Subcutaneous abdominal adipose tissue (tissue), 5 donors: ENCODE measurements around the gene TEX10.

Experiments used
- H3K27ac ChIP-seq: one replicate; pipeline ENCODE4 v1.7.0; 2013; ENCODE audit warnings: low read depth, mild to moderate bottlenecking, inconsistent platforms, low read length, moderate library complexity
- H3K27me3 ChIP-seq, 5 donors: one replicate each; pipeline ENCODE4 v1.7.0; 2013; ENCODE audit warnings: low read length in 5 of 5, inconsistent platforms in 1 of 5; ENCODE audit not compliant: control insufficient read depth in 5 of 5, insufficient read depth in 4 of 5
- H3K36me3 ChIP-seq, 5 donors: one replicate each; pipeline ENCODE4 v1.7.0; 2013; ENCODE audit warnings: low read length in 5 of 5; ENCODE audit not compliant: control insufficient read depth in 5 of 5, insufficient read depth in 5 of 5
- H3K4me1 ChIP-seq, 5 donors: one replicate each; pipeline ENCODE4 v1.7.0; 2013; ENCODE audit warnings: low read length in 5 of 5, mild to moderate bottlenecking in 3 of 5, moderate library complexity in 1 of 5; ENCODE audit not compliant: control insufficient read depth in 5 of 5, insufficient read depth in 5 of 5
- H3K4me3 ChIP-seq, 5 donors: one replicate each; pipeline ENCODE4 v1.7.0; 2013; ENCODE audit warnings: low read length in 5 of 5, low read depth in 1 of 5
- H3K9ac ChIP-seq, 5 donors: one replicate each; pipeline ENCODE4 v1.7.0; 2013; ENCODE audit warnings: low read length in 5 of 5, mild to moderate bottlenecking in 4 of 5, moderate library complexity in 3 of 5
- H3K9me3 ChIP-seq, 5 donors: one replicate each; pipeline ENCODE4 v1.7.0; 2013; ENCODE audit warnings: low read length in 5 of 5; ENCODE audit not compliant: control insufficient read depth in 5 of 5
- donor health status: healthy.
- donor health status: healthy.
- donor health status: healthy.
- donor health status: healthy.
- donor health status: healthy.

TEX10 gene

DNA sequence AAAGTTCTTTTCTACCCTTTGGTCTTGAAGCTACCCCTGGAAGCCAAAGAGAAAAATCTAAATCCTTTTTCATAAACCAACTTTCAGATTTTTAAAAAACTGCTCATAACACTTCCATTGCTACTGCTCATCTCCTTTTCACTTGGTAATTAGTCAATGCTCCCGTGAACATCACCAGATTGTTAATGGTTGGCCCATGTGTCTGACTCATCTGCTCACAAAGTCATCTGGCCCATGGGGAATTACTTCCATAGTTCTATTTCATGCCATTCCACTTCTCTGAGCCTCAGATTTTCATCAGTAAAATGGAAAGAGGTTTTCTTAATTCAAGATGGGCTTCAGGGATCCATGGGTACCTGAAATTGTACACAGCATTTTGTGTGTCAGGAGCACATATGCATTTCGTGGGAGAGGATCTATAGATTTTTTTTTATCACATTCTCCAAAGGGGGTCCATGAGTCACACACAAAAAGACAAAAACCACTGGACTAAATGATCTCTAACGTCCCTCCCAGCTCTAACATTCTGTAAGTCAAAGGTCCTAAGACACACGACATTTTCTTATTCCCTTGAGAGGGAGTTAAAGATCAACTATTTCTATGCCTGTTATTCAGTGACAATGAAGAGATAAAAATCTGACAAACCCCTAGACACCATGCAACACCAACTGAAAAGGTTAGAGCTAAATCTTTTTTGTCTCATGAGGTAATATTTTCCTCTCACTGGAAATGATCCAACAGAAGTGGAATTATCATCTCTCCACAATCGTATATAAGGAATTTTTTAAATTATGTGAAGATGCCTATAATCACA, 75.4 kb downstream of the TEX10 start:
- H3K9me3 ChIP-seq = no peaks in the 10 kb centered on the region
- no peak overlapping the region for H3K9ac ChIP-seq
- H3K4me1 ChIP-seq = no peaks in the 10 kb centered on the region
- H3K27me3 ChIP-seq = no peaks in the 10 kb centered on the region
- no peak overlapping the region for H3K27ac ChIP-seq
- no peak overlapping the region for H3K4me3 ChIP-seq
- H3K36me3 ChIP-seq = peaks cover 7 to 23% (median 15%) of the 10 kb centered on the region in 5 donors

DNA sequence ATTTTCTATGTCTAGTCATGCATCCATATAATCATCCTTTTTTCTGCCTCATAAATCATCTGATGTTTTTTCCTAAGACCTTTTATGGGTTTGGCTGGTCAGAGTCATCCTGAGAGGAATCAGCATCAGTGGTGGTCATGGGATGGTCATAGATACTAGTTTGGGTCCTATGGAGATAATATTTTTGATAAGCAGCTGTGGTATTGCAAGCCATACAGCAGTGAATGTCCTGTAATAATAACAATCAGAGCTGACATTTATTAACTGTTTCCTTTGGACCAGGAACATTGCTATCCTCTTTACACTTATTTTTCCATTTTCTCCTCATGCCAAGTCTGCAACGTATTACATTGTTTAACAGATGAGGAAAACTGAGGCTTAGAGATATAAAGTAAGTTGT, 83.1 kb downstream of the TEX10 start:
- H3K9ac ChIP-seq = no peak overlapping the region
- no peak overlapping the region for H3K4me3 ChIP-seq
- H3K27me3 ChIP-seq = no peaks in the 10 kb centered on the region
- H3K4me1 ChIP-seq = no peaks in the 10 kb centered on the region
- H3K9me3 ChIP-seq = no peaks in the 10 kb centered on the region
- no peak overlapping the region for H3K27ac ChIP-seq
- peaks cover 10 to 26% (median 26%) of the 10 kb centered on the region in 5 donors for H3K36me3 ChIP-seq

GRCh38 chr9:100268271-100268670, 84.5 kb downstream of the TEX10 start:
- H3K4me1 ChIP-seq = no peaks in the 10 kb centered on the region
- no peak overlapping the region for H3K9ac ChIP-seq
- no peak overlapping the region for H3K27ac ChIP-seq
- no peaks in the 10 kb centered on the region for H3K9me3 ChIP-seq
- H3K4me3 ChIP-seq = no peak overlapping the region
- H3K27me3 ChIP-seq = no peaks in the 10 kb centered on the region
- H3K36me3 ChIP-seq = peaks cover 8 to 30% (median 26%) of the 10 kb centered on the region in 5 donors

GRCh38 chr9:100267211-100267610, 85.5 kb downstream of the TEX10 start:
- Histone ChIP-seq H3K4me3 (no peak overlapping the region), H3K9ac (no peak overlapping the region), H3K36me3 (peaks cover 3 to 24% (median 21%) of the 10 kb centered on the region in 5 donors), H3K4me1 (no peaks in the 10 kb centered on the region), H3K27me3 (no peaks in the 10 kb centered on the region), H3K27ac (no peak overlapping the region), H3K9me3 (no peaks in the 10 kb centered on the region)
